Measurements from ENCODE around the gene DPP6. TPM values are rescaled to one million over a fixed set of nuclear protein-coding genes. Genes with fewer than 3 reads are reported as not detected.
A peak's percentile ranks its signal among the peaks of the same experiment; 100 is the strongest.

Gene DPP6
- total RNA-seq, 1 donor from 2014 or later, result not detected

GRCh38 chr7:154409703-154410311 is 357.6 kb downstream of the DPP6 start:
- DNase-seq (ENCODE audit: low read depth in 2 of 2), result peak in 1 of 2 donors; percentile 15

GRCh38 chr7:154412105-154412504 is 359.9 kb downstream of the DPP6 start:
- DNase-seq (ENCODE audit: low read depth in 2 of 2), result no peak

- no peak for DNase-seq (ENCODE audit: low read depth in 2 of 2)
Measured at GRCh38 chr7:154415709-154416399, 363.7 kb downstream of the DPP6 start.

GRCh38 chr7:154416714-154417113 is 364.5 kb downstream of the DPP6 start:
- DNase-seq (ENCODE audit: low read depth in 2 of 2), result no peak

GRCh38 chr7:154419344-154419743 is 367.1 kb downstream of the DPP6 start:
- DNase-seq (ENCODE audit: low read depth in 2 of 2), result no peak

GRCh38 chr7:154423231-154423630 is 371.0 kb downstream of the DPP6 start:
- DNase-seq (ENCODE audit: low read depth in 2 of 2), result no peak

- DNase-seq (ENCODE audit: low read depth in 2 of 2), result no peak
Measured at GRCh38 chr7:154424350-154424749, 372.2 kb downstream of the DPP6 start.

GRCh38 chr7:154425271-154425670 is 373.1 kb downstream of the DPP6 start:
- DNase-seq (ENCODE audit: low read depth in 2 of 2), result no peak

GRCh38 chr7:154426778-154427177 is 374.6 kb downstream of the DPP6 start:
- no peak for DNase-seq (ENCODE audit: low read depth in 2 of 2)

GRCh38 chr7:154427533-154427932 is 375.3 kb downstream of the DPP6 start:
- DNase-seq (ENCODE audit: low read depth in 2 of 2), result no peak

GRCh38 chr7:154429666-154430404 is 377.6 kb downstream of the DPP6 start:
- DNase-seq (ENCODE audit: low read depth in 2 of 2), result no peak

GRCh38 chr7:154430640-154431039 is 378.4 kb downstream of the DPP6 start:
- DNase-seq (ENCODE audit: low read depth in 2 of 2), result no peak

- no peak for DNase-seq (ENCODE audit: low read depth in 2 of 2)
Measured at GRCh38 chr7:154431045-154431444, 378.8 kb downstream of the DPP6 start.

- DNase-seq (ENCODE audit: low read depth in 2 of 2), result no peak
Measured at GRCh38 chr7:154433632-154434598, 381.7 kb downstream of the DPP6 start.

- no peak for DNase-seq (ENCODE audit: low read depth in 2 of 2)
Measured at GRCh38 chr7:154436560-154436959, 384.4 kb downstream of the DPP6 start.

- no peak for DNase-seq (ENCODE audit: low read depth in 2 of 2)
Measured at GRCh38 chr7:154437234-154437633, 385.0 kb downstream of the DPP6 start.

- DNase-seq (ENCODE audit: low read depth in 2 of 2), result no peak
Measured at GRCh38 chr7:154438571-154439367, 386.6 kb downstream of the DPP6 start.

GRCh38 chr7:154440058-154440457 is 387.9 kb downstream of the DPP6 start:
- no peak for DNase-seq (ENCODE audit: low read depth in 2 of 2)

- no peak for DNase-seq (ENCODE audit: low read depth in 2 of 2)
Measured at GRCh38 chr7:154440651-154441050, 388.5 kb downstream of the DPP6 start.

- DNase-seq (ENCODE audit: low read depth in 2 of 2), result no peak
Measured at GRCh38 chr7:154441811-154442210, 389.6 kb downstream of the DPP6 start.

- no peak for DNase-seq (ENCODE audit: low read depth in 2 of 2)
Measured at GRCh38 chr7:154442939-154443338, 390.7 kb downstream of the DPP6 start.

All from dermis microvascular lymphatic vessel endothelial cell (primary cell).